DOHH2 (cell line): Measurements from ENCODE around the gene AFDN.
"Not testable (repeated sequence)": the region's sequence is repeated elsewhere in the genome, so short reads cannot be mapped to it uniquely, and the experiment has no call there.

ENCODE experiments used
- H3F3A ChIP-seq: fragments of 200-600 bp; sonication (generic), shearing (Covaris generic); 2 replicates; pipeline ENCODE4 v1.6.0; 2016; ENCODE audit warnings: antibody characterized with exemption, mild to moderate bottlenecking; ENCODE audit not compliant: control insufficient read depth, insufficient read depth
- H3K27ac ChIP-seq: fragments of 200-600 bp; sonication (generic); 2 replicates; pipeline ENCODE4 v1.5.1; 2014; ENCODE audit warnings: low read depth, mild to moderate bottlenecking, low read length, moderate library complexity
- H3K27me3 ChIP-seq: fragments of 200-600 bp; sonication (generic); 2 replicates; pipeline ENCODE4 v1.6.1; 2014; ENCODE audit warnings: mild to moderate bottlenecking, low read length, mixed read lengths; ENCODE audit not compliant: control insufficient read depth
- H3K36me3 ChIP-seq: fragments of 200-600 bp; sonication (generic); 2 replicates; pipeline ENCODE4 v1.6.1; 2014; ENCODE audit warnings: mild to moderate bottlenecking, low read length, moderate library complexity, mixed read lengths; ENCODE audit not compliant: control insufficient read depth
- H3K4me1 ChIP-seq: fragments of 200-600 bp; sonication (generic); 2 replicates; pipeline ENCODE4 v1.6.1; 2014; ENCODE audit warnings: mild to moderate bottlenecking, low read length, mixed read lengths; ENCODE audit not compliant: control insufficient read depth
- H3K4me2 ChIP-seq: fragments of 200-600 bp; sonication (generic); 2 replicates; pipeline ENCODE4 v1.6.0; 2014; ENCODE audit warnings: mild to moderate bottlenecking, low read length, moderate library complexity
- H3K4me3 ChIP-seq: fragments of 200-600 bp; sonication (generic); 2 replicates; pipeline ENCODE4 v1.5.1; 2014; ENCODE audit warnings: mild to moderate bottlenecking, low read length, mixed read lengths
- H3K79me2 ChIP-seq: fragments of 200-600 bp; sonication (generic); 2 replicates; pipeline ENCODE4 v1.6.1; 2014; ENCODE audit warnings: mild to moderate bottlenecking, low read length, mixed read lengths; ENCODE audit not compliant: control insufficient read depth
- H3K9me2 ChIP-seq: fragments of 200-600 bp; sonication (generic); replicated peaks from 2 replicates; pipeline ENCODE4 v1.6.1; 2014; ENCODE audit warnings: mild to moderate bottlenecking, low read length, mixed read lengths; ENCODE audit not compliant: control insufficient read depth
- H3K9me3 ChIP-seq: fragments of 200-600 bp; sonication (generic); 2 replicates; pipeline ENCODE4 v1.6.1; 2014; ENCODE audit warnings: antibody characterized with exemption, low read length, mixed read lengths; ENCODE audit not compliant: control insufficient read depth, insufficient read depth
- H4K20me1 ChIP-seq: fragments of 200-600 bp; sonication (generic); 2 replicates; pipeline ENCODE4 v1.6.0; 2014; ENCODE audit warnings: low read depth, mild to moderate bottlenecking, antibody characterized with exemption, low read length, moderate library complexity; ENCODE audit not compliant: control insufficient read depth, insufficient read depth
- CTCF ChIP-seq: fragments of 200-600 bp; sonication (generic); IDR thresholded peaks from one replicate; pipeline ENCODE4 v1.5.1; 2014; ENCODE audit warnings: antibody characterized with exemption, mild to moderate bottlenecking, low read depth, low read length; ENCODE audit not compliant: poor library complexity, severe bottlenecking
- EZH2phosphoT487 ChIP-seq: fragments of 200-600 bp; sonication (generic); IDR thresholded peaks from 2 replicates; pipeline ENCODE4 v1.6.1; 2017; ENCODE audit warnings: borderline replicate concordance, mild to moderate bottlenecking, antibody characterized with exemption, low read length, moderate library complexity, mixed read lengths

AFDN gene

GRCh38 chr6:168001029-168001332 is 174.3 kb downstream of the AFDN start:
- H3K27me3 ChIP-seq: no peaks in the 10 kb centered on the region
- no peaks in the 10 kb centered on the region for H3K36me3 ChIP-seq
- H3K79me2 ChIP-seq: no peaks in the 10 kb centered on the region
- H3K4me1 ChIP-seq: no peaks in the 10 kb centered on the region
- no peak overlapping the region for H3K4me3 ChIP-seq
- H3K4me2 ChIP-seq: no peak overlapping the region
- no peaks in the 10 kb centered on the region for H3K9me3 ChIP-seq
- no peaks in the 10 kb centered on the region for H3K9me2 ChIP-seq
- no peak overlapping the region for H3K27ac ChIP-seq
- TF ChIP-seq CTCF (no peak), EZH2phosphoT487 (no peak)
- H3F3A ChIP-seq: no peaks in the 10 kb centered on the region
- H4K20me1 ChIP-seq: no peaks in the 10 kb centered on the region

DNA sequence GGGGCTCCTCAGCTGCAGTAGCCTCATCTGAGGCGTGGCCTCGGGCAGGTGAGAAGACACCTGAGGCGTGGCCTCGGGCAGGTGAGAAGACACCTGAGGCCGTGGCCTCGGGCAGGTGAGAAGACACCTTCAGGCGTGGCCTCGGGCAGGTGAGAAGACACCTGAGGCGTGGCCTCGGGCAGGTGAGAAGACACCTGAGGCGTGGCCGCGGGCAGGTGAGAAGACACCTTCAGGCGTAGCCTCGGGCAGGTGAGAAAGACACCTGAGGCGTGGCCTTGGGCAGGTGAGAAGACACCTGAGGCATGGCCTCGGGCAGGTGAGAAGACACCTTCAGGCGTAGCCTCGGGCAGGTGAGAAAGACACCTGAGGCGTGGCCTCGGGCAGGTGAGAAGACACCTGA is 174.8 kb downstream of the AFDN start:
- H3K9me2 ChIP-seq, H3K4me1 ChIP-seq, H4K20me1 ChIP-seq, H3K4me3 ChIP-seq, H3K9me3 ChIP-seq, H3F3A ChIP-seq, H3K79me2 ChIP-seq, H3K27me3 ChIP-seq, H3K27ac ChIP-seq, H3K36me3 ChIP-seq, H3K4me2 ChIP-seq: not testable (repeated sequence)

DNA sequence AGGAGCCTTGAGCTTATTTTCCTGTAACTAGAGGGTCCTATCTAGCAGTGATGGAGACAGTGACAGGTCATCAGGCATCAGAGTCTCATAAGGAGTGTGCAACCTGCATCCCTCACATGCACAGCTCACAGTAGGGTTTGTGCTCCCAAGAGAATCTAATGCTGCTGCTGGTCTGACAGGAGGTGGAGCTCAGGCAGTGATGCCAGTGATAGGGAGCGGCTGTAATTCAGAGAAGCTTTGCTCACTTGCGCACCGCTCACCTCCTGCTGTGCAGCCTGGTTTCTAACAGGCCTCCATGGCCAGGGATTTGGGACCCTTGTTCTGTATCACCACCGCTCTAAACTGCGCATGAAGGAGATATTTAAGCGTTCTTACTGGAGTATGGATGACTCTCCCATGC is 176.1 kb downstream of the AFDN start:
- Histone ChIP-seq H3K4me3 (no peak overlapping the region), H3K27ac (no peak overlapping the region), H3K27me3 (no peaks in the 10 kb centered on the region), H3K36me3 (no peaks in the 10 kb centered on the region), H4K20me1 (no peaks in the 10 kb centered on the region), H3K4me2 (no peak overlapping the region), H3K9me3 (no peaks in the 10 kb centered on the region), H3K4me1 (no peaks in the 10 kb centered on the region), H3F3A (no peaks in the 10 kb centered on the region), H3K79me2 (no peaks in the 10 kb centered on the region), H3K9me2 (no peaks in the 10 kb centered on the region)
- no peak for TF ChIP-seq CTCF

GRCh38 chr6:168004023-168004422 is 177.3 kb downstream of the AFDN start:
- Histone ChIP-seq H3K27ac (no peak overlapping the region), H3K36me3 (no peaks in the 10 kb centered on the region), H3K4me1 (no peaks in the 10 kb centered on the region), H3K9me3 (no peaks in the 10 kb centered on the region), H3K4me3 (no peak overlapping the region), H3K79me2 (no peaks in the 10 kb centered on the region), H4K20me1 (no peaks in the 10 kb centered on the region), H3K4me2 (no peak overlapping the region), H3K9me2 (no peaks in the 10 kb centered on the region), H3F3A (no peaks in the 10 kb centered on the region), H3K27me3 (no peaks in the 10 kb centered on the region)
- no peak for TF ChIP-seq CTCF
- no peak for TF ChIP-seq EZH2phosphoT487
